ENCODE measurements around the gene TXNRD2.

GRCh38 chr22:19988331-19988808 lies 46.8 kb upstream of the TXNRD2 start:
- TF ChIP-seq CTCF (IDR thresholded peaks at IDR 0.05; ENCODE audit: poor library complexity, severe bottlenecking) (no peak), EP300 (conservative IDR thresholded peaks at IDR 0.05; ENCODE audit: poor library complexity, severe bottlenecking) (no peak), EZH2 (IDR thresholded peaks at IDR 0.05; ENCODE audit: borderline replicate concordance, insufficient read depth, low read length, poor library complexity, severe bottlenecking) (no peak)
